ENCODE data around the gene ARPIN.

GRCh38 chr15:89946681-89947299 lies 34.0 kb upstream of the ARPIN start:
- TF ChIP-seq POLR2AphosphoS5 (IDR thresholded peaks at IDR 0.05; ENCODE audit: low read depth, low read length) (no peak), EZH2phosphoT487 (IDR thresholded peaks at IDR 0.05; ENCODE audit: borderline replicate concordance) (no peak), MAX (IDR thresholded peaks at IDR 0.05) (no peak), POLR2A (IDR thresholded peaks at IDR 0.05; ENCODE audit: borderline replicate concordance, extremely low read depth, insufficient read depth, insufficient read length) (no peak), CTCF (IDR thresholded peaks at IDR 0.05 in 2 of 3, conservative IDR thresholded peaks at IDR 0.05 in 1 of 3; ENCODE audit: borderline replicate concordance in 1 of 3, insufficient read depth in 1 of 3, low read depth in 2 of 3, low read length in 2 of 3) (no peak), RAD21 (IDR thresholded peaks at IDR 0.05; ENCODE audit: low read depth) (no peak), EZH2 (IDR thresholded peaks at IDR 0.05) (no peak)
